NCI-H2107 treated with DMSO at 0.1 percent for 48 hours (cell line): ENCODE measurements around the gene MYH10.

Experiments
- DNase-seq: peaks from one replicate; lab custom pipeline; 2025; ENCODE audit not compliant: unreplicated experiment; lab: John Stamatoyannopoulos, UW

Gene MYH10

GRCh38 chr17:8610558-8610957, 20.0 kb downstream of the MYH10 start:
- no peak for DNase-seq

- no peak for DNase-seq
These were observed 20.6 kb downstream of the MYH10 start for GRCh38 chr17:8609910-8610309.

GRCh38 chr17:8608001-8608400, 22.5 kb downstream of the MYH10 start:
- DNase-seq: no peak

- DNase-seq: peak; percentile 47
These were observed 24.1 kb downstream of the MYH10 start for GRCh38 chr17:8606401-8606800.

GRCh38 chr17:8602679-8603078, 27.8 kb downstream of the MYH10 start:
- DNase-seq: no peak

- DNase-seq: no peak
These were observed 31.0 kb downstream of the MYH10 start for GRCh38 chr17:8599351-8600011.

GRCh38 chr17:8598913-8599312, 31.6 kb downstream of the MYH10 start:
- no peak for DNase-seq

- no peak for DNase-seq
These were observed 36.7 kb downstream of the MYH10 start for GRCh38 chr17:8593830-8594229.

- DNase-seq: no peak
These were observed 37.2 kb downstream of the MYH10 start for GRCh38 chr17:8593276-8593675.

GRCh38 chr17:8588877-8589554, 41.5 kb downstream of the MYH10 start:
- no peak for DNase-seq

GRCh38 chr17:8586766-8587165, 43.8 kb downstream of the MYH10 start:
- DNase-seq: no peak

- DNase-seq: no peak
These were observed 44.6 kb downstream of the MYH10 start for GRCh38 chr17:8585911-8586310.

- DNase-seq: no peak
These were observed 46.6 kb downstream of the MYH10 start for GRCh38 chr17:8583954-8584353.

- no peak for DNase-seq
These were observed 49.4 kb downstream of the MYH10 start for GRCh38 chr17:8580952-8581658.

- DNase-seq: no peak
These were observed 52.7 kb downstream of the MYH10 start for GRCh38 chr17:8577868-8578267.

GRCh38 chr17:8576559-8577294, 53.8 kb downstream of the MYH10 start:
- no peak for DNase-seq

- no peak for DNase-seq
These were observed 55.8 kb downstream of the MYH10 start for GRCh38 chr17:8574687-8575086.

GRCh38 chr17:8572764-8573163, 57.8 kb downstream of the MYH10 start:
- DNase-seq: no peak

GRCh38 chr17:8563981-8564602, 66.4 kb downstream of the MYH10 start:
- DNase-seq: no peak

- DNase-seq: no peak
These were observed 67.3 kb downstream of the MYH10 start for GRCh38 chr17:8563024-8563776.
